GM12878 (cell line): ENCODE results near the gene VSTM2L. TPM values are rescaled to one million over a fixed set of nuclear protein-coding genes. Genes with fewer than 3 reads are reported as not detected.

Experiments used
- polyA plus RNA-seq, 11 experiments: library from polyadenylated mRNA; depleted of rRNA in 4 of 11; unstranded in 6 of 11; stranded (reverse) in 5 of 11; fragments of >200 nt; fragmentation: Nextera tagmentation in 4 of 11; fragmentation: Illumina TruSeq in 1 of 11; extraction: Ambion mirVana in 4 of 11; extraction: Trizol in 1 of 11; gene quantifications; 1 replicate in 1 of 11; 2 replicates in 10 of 11; pipeline versions ENCODE4 v1.2.1 to v1.2.3, GENCODE V29; 2011 to 2016; ENCODE audit warnings: inconsistent platforms in 2 of 11, missing spikeins in 2 of 11, low read depth in 1 of 11
- total RNA-seq, 4 experiments: library from RNA; depleted of rRNA in 3 of 4; stranded (reverse); fragments of >200 nt in 3 of 4; fragmentation: Illumina TruSeq in 1 of 4; extraction: Trizol in 1 of 4; gene quantifications; 2 replicates each; pipeline versions ENCODE4 v1.2.1 to v1.2.3, GENCODE V29; 2013 to 2021

VSTM2L gene
- total and polyA plus RNA-seq, 10 of the 15 experiments (the other 5 are each of a cell fraction or from before 2014, with no cell fraction given): 0.05 to 1.5 (median 0.63) TPM; not detected in 2

Other genes starting within 250 kb of the VSTM2L start
- 43.1 TPM in 2 replicates for gene CTNNBL1, start 209.1 kb upstream of the VSTM2L start, total RNA-seq (2014; rRNA removed)
- 63.3 and 64.7 TPM in 2 replicates for gene CTNNBL1, start 209.1 kb upstream of the VSTM2L start, total RNA-seq (2014; rRNA removed; fragmentation: Illumina TruSeq; extraction: Trizol)
- gene CTNNBL1, start 209.1 kb upstream of the VSTM2L start, total RNA-seq (2021): 79.7 and 87.3 TPM in 2 replicates
- 37.8 and 46.2 TPM in 2 replicates for gene CTNNBL1, start 209.1 kb upstream of the VSTM2L start, polyA plus RNA-seq (2011; rRNA removed)
- 69.6 and 82.7 TPM in 2 replicates for gene CTNNBL1, start 209.1 kb upstream of the VSTM2L start, polyA plus RNA-seq (2014; fragmentation: Illumina TruSeq; extraction: Trizol)
- gene CTNNBL1, start 209.1 kb upstream of the VSTM2L start, polyA plus RNA-seq (2014; fragmentation: Nextera tagmentation; extraction: Ambion mirVana): 100 to 1,000 TPM in 1 of 2 experiments, 10 to 100 TPM in 1; 66.1 to 102 TPM
- gene CTNNBL1, start 209.1 kb upstream of the VSTM2L start, polyA plus RNA-seq (2014; rRNA removed): 59.9 and 62.8 TPM in 2 replicates
- 100 to 1,000 TPM; 102 TPM for gene CTNNBL1, start 209.1 kb upstream of the VSTM2L start, polyA plus RNA-seq (2016; fragmentation: Nextera tagmentation; extraction: Ambion mirVana)
- gene TTI1, start 130.3 kb downstream of the VSTM2L start, total RNA-seq (2014; rRNA removed): 24.1 and 26.9 TPM in 2 replicates
- 25.2 and 26.7 TPM in 2 replicates for gene TTI1, start 130.3 kb downstream of the VSTM2L start, total RNA-seq (2014; rRNA removed; fragmentation: Illumina TruSeq; extraction: Trizol)
- gene TTI1, start 130.3 kb downstream of the VSTM2L start, total RNA-seq (2021): 25.6 and 27.2 TPM in 2 replicates
- 23.1 and 24.0 TPM in 2 replicates for gene TTI1, start 130.3 kb downstream of the VSTM2L start, polyA plus RNA-seq (2011; rRNA removed)
- gene TTI1, start 130.3 kb downstream of the VSTM2L start, polyA plus RNA-seq (2014; fragmentation: Illumina TruSeq; extraction: Trizol): 22.2 and 25.8 TPM in 2 replicates
- 1 to 10 TPM; 5.3 to 5.5 TPM for gene TTI1, start 130.3 kb downstream of the VSTM2L start, polyA plus RNA-seq (2014; fragmentation: Nextera tagmentation; extraction: Ambion mirVana)
- 18.1 and 19.8 TPM in 2 replicates for gene TTI1, start 130.3 kb downstream of the VSTM2L start, polyA plus RNA-seq (2014; rRNA removed)
- 10 to 100 TPM; 39.8 to 44.6 TPM for gene TTI1, start 130.3 kb downstream of the VSTM2L start, polyA plus RNA-seq (2016; fragmentation: Nextera tagmentation; extraction: Ambion mirVana)
- gene RPRD1B, start 130.6 kb downstream of the VSTM2L start, total RNA-seq (2014; rRNA removed): 29.7 and 33.6 TPM in 2 replicates
- gene RPRD1B, start 130.6 kb downstream of the VSTM2L start, total RNA-seq (2014; rRNA removed; fragmentation: Illumina TruSeq; extraction: Trizol): 18.0 and 18.2 TPM in 2 replicates
- gene RPRD1B, start 130.6 kb downstream of the VSTM2L start, total RNA-seq (2021): 30.1 and 30.5 TPM in 2 replicates
- gene RPRD1B, start 130.6 kb downstream of the VSTM2L start, polyA plus RNA-seq (2011; rRNA removed): 37.1 and 44.4 TPM in 2 replicates
- 40.2 and 50.9 TPM in 2 replicates for gene RPRD1B, start 130.6 kb downstream of the VSTM2L start, polyA plus RNA-seq (2014; fragmentation: Illumina TruSeq; extraction: Trizol)
- 10 to 100 TPM in 1 of 2 experiments, 1 to 10 TPM in 1; 5.2 to 10.7 TPM for gene RPRD1B, start 130.6 kb downstream of the VSTM2L start, polyA plus RNA-seq (2014; fragmentation: Nextera tagmentation; extraction: Ambion mirVana)
- 29.6 and 29.7 TPM in 2 replicates for gene RPRD1B, start 130.6 kb downstream of the VSTM2L start, polyA plus RNA-seq (2014; rRNA removed)
- gene RPRD1B, start 130.6 kb downstream of the VSTM2L start, polyA plus RNA-seq (2016; fragmentation: Nextera tagmentation; extraction: Ambion mirVana): 10 to 100 TPM; 30.3 to 30.4 TPM